HG03095 (cell line): Measurements from ENCODE around the gene AGER.
"Not testable (repeated sequence)": the region's sequence is repeated elsewhere in the genome, so short reads cannot be mapped to it uniquely, and the experiment has no call there.

ENCODE experiments used
- ATAC-seq: cut with Tn5 transposase; IDR thresholded peaks from one replicate; pipeline ENCODE4 v1.9.1; 2021; ENCODE audit warnings: moderate library complexity; ENCODE audit not compliant: unreplicated experiment

The AGER gene

DNA sequence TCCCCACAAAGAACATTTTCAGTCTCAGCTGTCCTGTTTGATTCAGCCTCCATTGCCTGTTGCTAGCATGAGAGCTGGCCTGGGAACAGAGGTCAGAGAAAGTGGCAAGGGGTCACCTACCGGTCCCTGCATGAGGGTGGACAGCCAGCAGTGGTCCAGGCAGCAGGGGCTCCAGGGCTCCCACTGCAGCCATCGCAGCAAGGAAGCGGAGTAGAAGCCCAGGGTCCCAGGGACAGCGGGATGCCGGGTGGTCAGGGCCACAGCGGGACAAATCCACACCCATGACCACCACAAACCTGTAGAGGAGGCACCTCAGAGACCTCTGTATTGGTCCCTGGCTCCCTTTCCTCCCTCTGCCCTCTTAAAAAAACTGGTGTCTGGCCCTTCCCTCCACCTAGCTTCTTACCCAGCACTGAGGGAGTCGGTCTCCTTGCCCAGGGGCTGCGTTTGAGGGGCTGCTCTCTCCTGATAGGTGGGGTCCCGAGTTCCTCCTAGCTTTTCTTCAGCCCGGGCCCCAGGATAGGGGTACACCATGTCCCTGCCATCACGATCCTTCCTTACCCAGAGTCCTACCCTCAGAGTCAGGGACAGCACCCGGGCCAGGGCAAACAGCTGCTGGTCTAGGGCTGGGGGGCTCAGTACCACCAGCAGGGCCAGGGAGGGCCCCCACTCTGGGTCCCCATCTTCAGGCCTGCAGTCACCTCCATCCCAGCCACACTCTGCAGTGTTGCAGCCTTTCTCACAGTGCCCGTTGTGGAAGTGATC lies 16.8 kb upstream of the AGER start:
- ATAC-seq, result no peak

DNA sequence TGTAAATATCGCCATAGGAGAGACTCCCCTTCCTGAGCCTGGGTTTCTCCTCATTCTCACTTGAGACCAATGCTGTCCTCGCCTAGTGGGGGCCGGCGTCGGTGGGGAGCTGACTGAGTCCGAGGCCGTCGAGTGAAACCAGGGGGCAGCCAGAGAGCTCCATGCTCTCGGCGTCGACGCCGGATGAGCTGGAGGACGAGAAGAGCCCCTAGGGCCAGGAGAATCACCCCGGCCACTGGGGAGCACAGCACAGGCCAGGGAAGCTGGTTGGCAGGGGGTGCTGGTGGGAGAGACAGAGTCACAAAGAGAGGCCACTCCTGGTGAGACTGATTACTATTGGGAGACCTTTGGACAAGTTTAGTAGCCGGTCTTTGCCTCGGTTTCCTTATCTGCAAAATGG lies 14.8 kb upstream of the AGER start:
- no peak for ATAC-seq

DNA sequence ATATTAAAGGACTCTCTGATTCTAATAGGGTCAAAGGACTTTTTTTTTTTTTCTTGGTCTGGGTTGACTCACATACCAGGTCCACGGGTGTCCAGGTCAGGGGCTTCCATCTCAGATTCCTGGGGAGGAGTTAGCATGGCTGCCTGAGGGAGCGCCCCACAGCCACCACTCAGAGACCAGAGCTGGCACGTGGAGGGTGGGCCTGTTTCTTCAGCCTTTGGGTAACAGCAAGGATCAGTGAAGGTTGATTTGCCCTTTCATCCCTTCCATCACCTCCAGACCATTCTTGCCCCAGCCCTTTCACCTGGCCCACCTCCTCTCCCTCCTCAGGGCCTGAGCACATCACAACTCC lies 14.3 kb upstream of the AGER start:
- no peak for ATAC-seq

DNA sequence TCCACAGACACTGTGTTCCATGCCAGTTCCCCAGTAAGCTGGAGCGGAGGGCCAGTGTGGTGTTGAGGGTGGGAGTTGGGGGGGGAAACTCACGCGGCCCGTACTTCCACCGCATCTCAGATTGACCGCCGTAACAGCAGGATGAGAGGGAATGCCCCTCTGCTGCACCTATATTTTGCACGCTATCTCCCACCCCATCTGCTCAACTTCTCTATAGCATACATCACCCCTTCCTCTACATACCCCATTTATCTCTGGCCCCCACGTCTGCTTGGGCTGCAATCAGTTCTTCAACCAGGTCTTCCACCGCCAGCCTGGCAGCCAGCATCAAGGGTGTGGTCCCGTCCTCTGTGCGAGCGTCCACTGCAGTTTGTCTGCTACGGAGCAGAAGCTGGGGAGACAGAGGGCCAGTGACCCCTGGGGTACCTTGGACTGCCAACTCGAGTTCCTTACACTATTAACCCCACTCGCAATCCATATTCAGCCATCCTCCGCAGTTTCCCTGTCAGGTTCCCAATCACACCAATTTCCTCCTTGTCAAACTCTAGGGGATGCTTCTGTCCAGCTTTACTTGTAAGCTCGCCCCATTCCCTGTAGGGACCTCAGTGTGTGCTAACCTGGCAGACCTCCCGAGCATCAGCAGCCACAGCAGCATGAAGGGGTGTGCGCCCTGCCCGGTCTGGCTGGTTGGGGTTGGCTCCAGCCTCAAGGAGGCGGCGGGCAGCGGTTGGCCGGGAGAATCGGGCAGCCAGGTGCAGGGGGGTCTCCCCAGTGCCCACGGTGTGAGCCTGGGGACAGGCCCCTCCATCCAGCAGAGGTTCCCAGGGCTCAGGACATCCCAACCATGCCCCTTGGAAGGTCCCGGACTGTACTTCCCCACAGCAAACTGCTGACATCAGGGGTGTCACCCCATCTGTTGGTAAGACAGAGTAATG lies 12.9 kb upstream of the AGER start:
- ATAC-seq, result no peak

DNA sequence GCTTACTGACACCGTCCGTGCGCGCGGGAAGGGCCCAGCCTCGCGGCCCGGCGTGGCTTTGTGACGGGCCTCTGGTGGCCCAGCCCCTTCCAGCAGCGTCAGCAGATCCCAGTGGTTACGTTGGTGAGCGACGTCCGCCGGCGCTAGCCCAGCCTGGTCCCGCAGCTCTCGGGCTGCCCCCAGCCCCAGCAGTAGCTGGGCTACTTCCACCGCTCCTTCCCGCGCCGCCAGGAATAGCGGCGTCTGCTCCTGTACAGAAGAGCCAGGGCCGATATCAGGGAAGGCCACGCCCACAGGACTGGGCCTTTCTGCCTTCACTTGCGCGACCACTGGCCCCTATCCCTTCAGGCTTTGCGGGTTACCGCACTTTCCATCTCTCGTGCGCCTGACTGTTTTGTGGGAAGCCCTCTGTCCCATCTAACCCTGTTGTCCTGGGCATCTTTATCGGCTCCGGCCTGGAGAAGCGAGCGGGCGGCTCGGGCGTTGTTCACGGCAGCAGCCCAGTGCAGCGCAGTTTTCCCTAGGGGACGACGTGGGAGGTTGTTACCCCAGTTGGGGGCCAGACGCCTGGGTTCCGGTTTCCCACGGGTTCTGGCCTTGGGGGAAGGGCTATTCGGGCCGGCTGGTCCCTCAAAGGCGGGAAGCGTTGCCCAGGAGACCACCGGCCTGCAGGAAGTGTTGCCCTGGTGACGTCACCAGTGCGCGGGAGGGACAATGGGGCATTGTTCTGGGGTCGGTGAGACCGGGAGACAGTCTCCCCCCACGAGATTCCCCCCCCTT lies 12.0 kb upstream of the AGER start:
- peak; percentile 64 for ATAC-seq

DNA sequence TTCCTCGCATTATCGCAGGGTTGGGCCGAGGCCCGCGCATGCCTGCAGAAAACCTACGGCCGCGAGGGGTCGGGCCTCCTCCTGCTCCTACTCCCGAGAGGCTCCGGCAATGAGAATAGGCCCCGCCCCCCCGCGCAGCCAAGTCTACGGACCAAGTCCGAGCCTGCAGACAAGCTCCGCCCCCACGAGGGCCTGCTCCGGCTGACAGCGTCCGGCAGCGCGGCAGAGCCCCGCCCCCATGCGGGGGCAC lies 11.5 kb upstream of the AGER start:
- ATAC-seq, result no peak

DNA sequence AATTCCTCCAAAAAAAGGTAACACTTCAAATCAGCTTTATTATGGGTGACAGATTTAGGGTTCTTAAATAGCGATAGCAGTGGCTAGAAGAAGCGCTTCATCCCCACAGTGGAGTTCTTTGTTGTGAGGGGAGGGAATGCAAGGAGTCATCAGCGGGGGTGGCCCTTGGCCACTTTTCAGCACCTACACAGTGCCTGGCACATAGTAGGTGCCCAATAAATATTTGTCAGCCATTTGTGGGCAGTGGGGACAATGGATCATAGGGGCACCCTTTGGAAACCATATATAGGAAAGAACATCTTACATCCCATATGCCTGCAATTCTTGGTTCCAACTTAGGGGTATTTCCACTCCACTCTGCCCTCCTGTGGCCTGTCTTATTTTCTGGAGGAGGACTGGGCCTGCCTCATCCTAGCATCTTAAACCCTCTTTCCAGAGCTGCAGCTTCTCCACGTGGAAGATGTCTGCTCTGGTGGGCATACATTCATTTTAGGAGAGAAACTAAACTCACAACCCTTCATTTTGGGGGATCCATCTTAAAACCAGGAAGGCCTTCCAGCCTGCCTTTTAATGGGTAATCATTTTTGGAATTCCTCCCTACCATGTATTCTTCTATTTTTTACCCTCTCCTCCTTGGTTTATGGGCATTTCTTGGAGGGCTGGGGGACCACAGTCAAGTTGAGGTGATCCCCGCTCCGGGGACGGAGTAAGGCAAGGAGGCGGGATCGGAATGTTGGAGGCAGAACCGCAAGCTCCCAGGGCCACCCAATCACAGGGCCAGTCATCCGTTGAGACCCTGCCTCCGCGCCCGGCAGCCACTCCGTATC lies 11.0 kb upstream of the AGER start:
- no peak for ATAC-seq

DNA sequence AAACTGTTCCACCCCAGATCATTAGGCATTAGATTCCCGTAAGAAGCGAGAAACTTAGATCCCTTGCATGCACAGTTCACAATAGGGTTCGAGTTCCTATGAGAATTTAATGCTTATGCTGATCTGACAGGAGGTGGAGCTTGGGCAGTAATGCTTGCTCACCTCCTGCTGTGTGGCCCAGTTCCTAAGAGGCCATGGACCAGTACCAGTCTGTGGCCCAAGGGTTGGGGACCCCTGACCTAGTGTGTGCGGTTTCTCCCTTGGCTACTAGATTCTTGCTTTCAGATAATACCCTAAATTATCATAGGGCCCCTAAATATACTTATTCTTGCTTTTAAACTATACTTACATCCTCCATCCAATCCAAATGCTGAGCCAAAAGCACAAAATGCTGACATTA lies 10.3 kb upstream of the AGER start:
- ATAC-seq, result no peak

DNA sequence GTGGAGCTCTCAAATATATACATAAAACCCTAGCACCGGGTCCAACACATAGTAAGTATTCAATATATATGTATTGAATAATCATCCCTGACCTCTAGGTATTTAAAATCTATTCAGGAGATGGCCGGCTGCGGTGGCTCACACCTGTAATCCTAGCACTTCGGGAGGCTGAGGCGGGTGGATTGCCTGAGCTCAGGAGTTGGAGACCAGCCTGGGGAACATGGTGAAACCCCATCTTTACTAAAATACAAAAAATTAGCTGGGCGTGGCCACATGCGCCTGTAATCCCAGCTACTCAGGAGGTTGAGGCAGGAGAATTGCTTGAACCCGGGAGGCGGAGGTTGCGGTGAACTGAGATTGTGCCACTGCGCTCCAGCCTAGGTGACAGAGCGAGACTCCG lies 9.0 kb upstream of the AGER start:
- ATAC-seq, result not testable (repeated sequence)

DNA sequence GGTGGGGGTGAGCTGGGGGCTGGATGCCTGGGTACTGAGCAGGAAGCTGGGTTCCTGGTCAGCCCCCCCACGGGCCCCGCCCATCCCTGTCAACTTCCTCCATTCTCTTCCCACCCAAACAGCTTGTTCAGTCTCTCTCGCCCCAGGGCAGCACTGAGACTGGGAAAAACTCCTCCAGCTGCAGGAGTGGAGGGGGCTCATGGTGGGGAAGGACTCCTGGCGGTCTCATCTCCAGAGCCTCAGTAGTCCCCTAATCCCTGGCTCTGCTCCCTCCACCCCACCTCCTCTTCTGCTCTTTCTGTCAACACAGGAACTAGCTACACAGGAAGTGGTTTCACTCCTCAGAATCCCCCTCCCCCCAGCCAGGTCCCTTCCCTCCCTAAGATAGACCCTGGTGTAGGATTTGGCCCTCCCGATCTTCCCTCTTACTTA lies 8.6 kb upstream of the AGER start, which contains the start of gene GPSM3:
Gene GPSM3 (minus strand): TSS at position 36 of the 432 bp plus-strand sequence. CDS start 130 bp downstream, outside the sequence.
- no peak for ATAC-seq

DNA sequence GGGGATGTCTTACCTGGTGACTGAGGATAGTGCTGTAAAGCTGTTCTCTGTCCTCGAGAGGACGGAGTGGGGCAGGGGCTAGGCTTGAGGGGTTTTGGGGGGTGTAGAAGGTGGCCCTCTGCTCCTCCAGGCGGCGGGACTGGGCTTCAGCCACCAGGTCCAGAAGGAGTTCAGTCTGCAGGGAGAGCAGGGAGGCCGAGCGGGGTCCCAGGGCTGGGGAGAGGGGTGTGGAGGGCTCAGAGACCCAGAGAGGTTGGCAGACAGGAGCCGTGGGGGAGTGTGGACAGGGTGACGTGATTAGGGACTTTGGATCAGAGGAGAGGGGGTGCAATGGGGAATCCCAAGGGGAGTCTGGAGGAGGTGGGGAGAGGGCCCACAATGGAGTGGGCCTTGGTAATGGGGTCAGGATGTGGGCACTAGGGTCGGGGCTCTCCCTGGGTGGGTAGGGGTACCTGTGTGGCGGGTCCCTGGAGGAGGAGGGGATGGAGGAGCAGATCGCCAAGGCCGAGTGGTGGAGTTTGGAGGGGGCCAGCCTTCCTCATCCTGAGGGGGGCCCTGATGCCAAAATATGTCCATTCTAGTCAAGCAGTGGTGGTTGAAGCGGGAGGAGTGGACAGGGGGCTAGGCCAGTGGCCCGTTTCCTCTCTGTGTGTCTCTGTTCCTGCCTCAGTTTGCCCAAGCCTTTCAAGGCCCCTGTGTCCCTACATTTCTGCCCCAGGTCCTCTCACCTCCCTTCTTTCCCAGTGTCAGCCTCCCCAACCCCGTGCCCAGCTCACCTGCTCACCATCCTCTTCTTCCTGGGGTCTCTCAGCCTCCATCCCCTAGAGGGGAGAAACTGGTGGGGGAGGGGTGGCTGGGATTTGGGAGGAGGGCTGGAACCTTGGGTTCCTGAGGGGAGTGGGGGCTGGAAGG lies 7.9 kb upstream of the AGER start:
- no peak for ATAC-seq

DNA sequence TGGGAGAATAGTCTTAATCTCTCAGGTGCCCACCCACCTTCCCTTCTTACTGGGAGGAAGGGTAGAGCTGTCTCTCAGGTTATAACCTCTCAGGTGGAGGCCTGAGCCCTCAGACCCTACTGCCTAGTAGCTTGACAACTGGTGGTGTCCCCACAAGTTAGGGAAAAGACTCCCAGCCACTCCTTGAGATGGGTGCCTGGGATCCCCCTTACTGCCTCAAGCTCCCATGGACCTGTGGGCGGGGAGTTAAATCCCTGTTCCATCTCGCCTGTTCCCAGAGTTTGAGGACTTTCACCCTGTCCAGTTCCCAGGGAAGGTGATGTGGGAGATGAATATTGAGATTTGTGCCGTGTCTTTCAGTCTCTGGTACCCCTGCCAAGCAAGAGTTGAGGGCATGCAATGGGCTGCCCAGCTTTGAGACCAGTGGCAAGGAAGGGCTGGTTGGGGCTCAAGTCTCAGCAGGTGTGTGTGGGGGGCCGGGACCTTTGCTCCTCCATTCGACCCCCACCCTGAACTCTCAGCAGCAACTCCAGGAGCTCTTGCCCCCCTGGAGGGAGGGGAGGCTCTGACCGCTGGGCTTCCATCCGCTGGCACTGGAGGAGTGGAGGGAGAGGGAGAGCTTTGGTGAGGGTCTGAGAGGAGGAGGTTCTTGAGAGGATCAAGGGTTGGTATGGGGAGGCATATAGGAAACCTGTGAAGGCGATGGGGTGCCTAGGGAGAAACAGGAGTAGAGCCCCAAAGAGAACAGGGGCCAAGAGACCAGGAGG lies 7.0 kb upstream of the AGER start:
- ATAC-seq, result no peak

DNA sequence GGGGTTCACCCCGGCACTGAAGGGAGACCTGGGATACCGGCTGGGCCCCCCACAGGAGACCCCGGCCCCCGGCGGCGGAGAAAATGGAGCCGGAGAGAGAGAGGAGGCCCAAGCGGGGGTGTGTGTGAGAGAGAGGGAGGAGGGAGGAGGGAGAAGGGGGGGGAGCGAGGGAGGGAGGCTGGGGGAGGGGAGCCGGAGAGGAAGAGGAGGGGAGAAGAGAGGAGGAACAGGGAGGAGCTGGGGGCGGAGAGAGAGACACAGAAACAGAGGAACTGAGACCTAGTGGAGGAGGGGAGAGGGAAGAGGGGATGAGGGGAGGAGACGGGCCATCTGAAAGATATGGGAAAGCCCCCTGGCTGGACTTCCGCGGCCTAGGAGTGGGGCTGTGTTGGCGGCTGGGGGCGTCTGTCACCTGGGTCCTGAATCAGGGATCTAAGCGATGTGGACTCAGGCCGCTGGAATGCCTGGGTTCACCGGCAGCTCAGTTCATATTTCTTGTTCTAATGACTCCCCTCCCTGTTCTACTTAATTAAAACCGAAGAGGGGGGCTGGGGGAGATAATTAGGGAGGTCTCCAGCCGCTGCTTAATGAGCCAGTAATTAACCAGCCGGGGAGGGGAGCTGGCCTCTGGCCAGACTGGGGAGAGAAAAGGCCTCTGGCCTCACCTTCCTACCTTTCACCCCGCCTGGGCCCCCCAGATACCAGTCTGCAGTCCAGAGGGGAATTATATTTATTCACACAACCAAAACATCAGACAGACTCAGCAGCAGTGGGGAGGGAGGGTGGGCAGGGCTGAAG lies 6.2 kb upstream of the AGER start, which contains the start of gene PBX2:
Gene PBX2 (minus strand): TSS at position 149 of the 798 bp plus-strand sequence. CDS start 287 bp downstream, outside the sequence.
- ATAC-seq, result peak; percentile 52

DNA sequence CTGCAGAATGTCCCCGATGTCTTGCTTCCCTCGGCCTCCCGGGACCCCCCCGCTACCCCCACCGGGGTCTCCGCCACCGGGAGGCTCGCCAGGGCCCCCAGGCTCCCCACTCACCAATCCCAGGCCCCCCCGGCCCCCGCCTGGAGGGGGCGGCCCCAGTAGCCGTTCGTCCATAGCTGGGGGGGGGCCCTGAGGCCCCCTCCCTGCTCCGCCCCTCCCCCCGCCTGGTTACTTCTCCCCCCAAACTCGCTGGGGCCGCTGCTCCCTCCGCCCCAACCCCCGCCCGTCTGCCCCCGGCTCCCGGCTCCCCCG lies 5.6 kb upstream of the AGER start:
- ATAC-seq, result no peak

DNA sequence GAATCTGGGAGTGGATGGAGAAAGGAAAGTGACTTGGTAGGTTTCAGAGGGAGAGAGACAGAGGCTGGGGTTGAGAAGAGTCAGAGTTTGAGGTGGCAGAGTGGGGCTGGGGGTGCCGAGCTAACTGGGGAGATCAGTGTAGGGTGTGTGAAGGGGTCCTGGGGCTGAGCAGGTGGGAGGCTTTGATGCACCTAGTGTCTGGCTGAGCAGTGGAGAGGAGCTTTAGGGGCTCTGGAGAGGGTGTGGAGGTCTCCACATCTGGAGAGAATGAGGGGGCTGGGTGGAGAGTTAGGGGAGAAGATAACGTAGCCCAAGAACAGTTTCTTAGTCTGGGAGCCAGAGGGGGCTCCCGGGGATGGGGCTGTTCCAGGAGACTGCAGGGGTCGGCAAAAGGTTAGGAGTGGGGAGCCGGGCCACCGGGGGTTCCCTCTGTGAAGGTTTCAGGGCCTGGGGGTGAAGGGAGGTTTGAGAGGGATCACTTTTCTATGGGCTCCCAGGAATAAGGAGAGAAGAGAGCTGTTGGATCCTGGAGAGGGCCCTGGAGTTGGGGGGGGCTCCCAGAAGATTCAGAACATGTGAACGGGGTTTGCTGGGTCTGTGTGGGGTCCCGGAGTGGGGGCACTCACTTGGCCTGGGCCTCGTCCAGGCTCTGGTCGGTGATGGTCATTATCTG lies 5.2 kb upstream of the AGER start:
- ATAC-seq, result no peak

DNA sequence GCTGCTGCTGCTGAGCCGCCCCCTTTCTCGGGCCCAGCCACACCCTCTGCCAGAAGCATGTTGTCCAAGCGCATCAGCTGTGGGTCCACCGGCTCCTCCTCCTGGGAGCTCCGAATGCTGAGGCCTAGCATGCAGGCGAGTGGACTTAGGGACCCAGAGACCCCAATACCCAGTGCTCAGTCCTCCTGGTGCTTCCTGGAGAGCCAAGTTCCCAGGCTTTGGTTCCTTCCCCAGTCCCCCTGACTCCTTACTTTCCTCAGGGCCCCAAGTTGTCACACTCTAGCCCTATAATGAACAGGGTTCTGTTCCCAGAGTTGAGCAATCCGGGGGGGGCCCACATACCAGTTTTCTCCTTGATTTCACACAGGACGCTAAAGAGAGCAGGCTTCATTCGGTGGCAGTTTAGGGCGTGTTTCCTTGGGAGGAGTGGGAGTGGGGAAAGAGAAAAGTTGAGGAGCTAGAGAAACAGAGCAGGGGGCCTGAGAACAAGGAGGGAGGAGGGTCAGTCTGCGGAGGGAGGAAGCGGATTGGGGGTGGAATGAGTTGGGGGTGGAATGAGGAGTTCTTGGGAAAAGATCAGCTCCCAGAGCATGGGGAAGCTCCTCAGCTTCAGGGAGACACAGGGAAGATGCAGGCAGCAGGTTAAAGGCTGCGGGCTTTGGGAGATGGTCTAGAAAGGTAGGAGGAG lies 4.5 kb upstream of the AGER start:
- no peak for ATAC-seq
